SU-DHL-6 (cell line): ENCODE results near the gene RAB3B.
A peak's percentile ranks its signal among the peaks of the same experiment; 100 is the strongest.

Source experiments
- H2AFZ ChIP-seq: fragments of 200-600 bp; sonication (generic); 2 replicates; pipeline ENCODE4 v1.6.1; 2014; ENCODE audit warnings: low read depth, mild to moderate bottlenecking, moderate library complexity, mixed read lengths, antibody characterized with exemption, low read length; ENCODE audit not compliant: severe bottlenecking
- H3F3A ChIP-seq: fragments of 200-600 bp; shearing (Covaris generic); 2 replicates; pipeline ENCODE4 v1.6.0; 2016; ENCODE audit warnings: antibody characterized with exemption, mild to moderate bottlenecking; ENCODE audit not compliant: insufficient read depth
- H3K27ac ChIP-seq: fragments of 200-600 bp; sonication (generic); 2 replicates; pipeline ENCODE4 v1.5.1; 2016; ENCODE audit warnings: low read depth, mild to moderate bottlenecking, low read length, moderate library complexity, mixed read lengths
- H3K27me3 ChIP-seq: fragments of 200-600 bp; sonication (generic), shearing (Covaris generic); 2 replicates; pipeline ENCODE4 v1.6.0; 2014; ENCODE audit warnings: mild to moderate bottlenecking, low read length
- H3K36me3 ChIP-seq: fragments of 200-600 bp; sonication (generic); 2 replicates; pipeline ENCODE4 v1.6.1; 2014; ENCODE audit warnings: mild to moderate bottlenecking, low read length, mixed read lengths
- H3K4me2 ChIP-seq: fragments of 300-600, 200-600 bp; shearing (Covaris generic), sonication (generic); 2 replicates; pipeline ENCODE4 v1.6.0; 2014; ENCODE audit warnings: low read length, low read depth, mild to moderate bottlenecking; ENCODE audit not compliant: poor library complexity, severe bottlenecking
- H3K4me3 ChIP-seq: fragments of 200-600 bp; sonication (generic); 2 replicates; pipeline ENCODE4 v1.5.1; 2014; ENCODE audit warnings: antibody characterized with exemption, low read length, mild to moderate bottlenecking, mixed read lengths; ENCODE audit not compliant: insufficient read depth, poor library complexity, severe bottlenecking
- H3K79me2 ChIP-seq: fragments of 200-600 bp; sonication (generic); 2 replicates; pipeline ENCODE4 v1.6.1; 2014; ENCODE audit warnings: mild to moderate bottlenecking, low read length, moderate library complexity; ENCODE audit not compliant: insufficient read depth
- H3K9ac ChIP-seq: fragments of 200-600 bp; sonication (generic); 2 replicates; pipeline ENCODE4 v1.7.0; 2014; ENCODE audit warnings: mild to moderate bottlenecking, low read length
- H3K9me2 ChIP-seq: fragments of 200-600 bp; sonication (generic); replicated peaks from 2 replicates; pipeline ENCODE4 v1.6.1; 2014; ENCODE audit warnings: low read length; ENCODE audit not compliant: insufficient read depth
- H3K9me3 ChIP-seq: fragments of 200-600 bp; sonication (generic); 2 replicates; pipeline ENCODE4 v1.6.1; 2014; ENCODE audit warnings: low read length, mixed read lengths; ENCODE audit not compliant: insufficient read depth
- H4K20me1 ChIP-seq: fragments of 200-600 bp; sonication (generic); 2 replicates; pipeline ENCODE4 v1.6.1; 2014; ENCODE audit warnings: low read depth, mild to moderate bottlenecking, antibody characterized with exemption, low read length, moderate library complexity, mixed read lengths
- EZH2phosphoT487 ChIP-seq: fragments of 200-600 bp; sonication (generic), shearing (Covaris generic); conservative IDR thresholded peaks from 2 replicates; pipeline ENCODE4 v1.6.1; 2018; ENCODE audit warnings: mild to moderate bottlenecking, antibody characterized with exemption, low read length, moderate library complexity, mixed read lengths
- TF ChIP-seq, protein P1 (sequence below): fragments of 200-600 bp; sonication (generic); IDR thresholded peaks from one replicate; pipeline ENCODE4 v1.5.1; 2017; ENCODE audit warnings: antibody characterized with exemption, mild to moderate bottlenecking, low read length, moderate library complexity; ENCODE audit not compliant: insufficient read depth, poor library complexity, severe bottlenecking

RAB3B gene

DNA sequence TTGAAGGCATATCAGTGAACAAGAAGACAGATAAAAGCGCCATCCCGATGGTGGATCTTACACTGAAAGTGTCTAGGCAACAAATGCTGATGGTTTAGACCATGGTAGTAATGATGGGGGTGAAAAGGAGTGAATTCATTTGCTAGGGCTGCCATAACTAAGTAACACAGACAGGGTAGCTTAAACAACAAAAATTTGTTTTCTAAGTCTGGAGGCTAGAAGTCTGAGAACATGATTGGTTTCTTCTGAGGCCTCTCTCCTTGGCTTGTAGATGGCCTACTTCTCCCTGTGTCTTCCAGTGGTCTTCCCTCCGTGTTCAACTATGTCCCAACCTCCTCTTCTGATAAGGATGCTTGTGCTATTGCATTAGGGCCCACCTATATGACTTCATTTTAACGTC, 13.4 kb upstream of the RAB3B start:
- H3K36me3 ChIP-seq: no peaks in the 10 kb centered on the region
- H3K4me2 ChIP-seq: no peak overlapping the region
- H3K9me3 ChIP-seq: no peaks in the 10 kb centered on the region
- TF ChIP-seq, protein P1, sequence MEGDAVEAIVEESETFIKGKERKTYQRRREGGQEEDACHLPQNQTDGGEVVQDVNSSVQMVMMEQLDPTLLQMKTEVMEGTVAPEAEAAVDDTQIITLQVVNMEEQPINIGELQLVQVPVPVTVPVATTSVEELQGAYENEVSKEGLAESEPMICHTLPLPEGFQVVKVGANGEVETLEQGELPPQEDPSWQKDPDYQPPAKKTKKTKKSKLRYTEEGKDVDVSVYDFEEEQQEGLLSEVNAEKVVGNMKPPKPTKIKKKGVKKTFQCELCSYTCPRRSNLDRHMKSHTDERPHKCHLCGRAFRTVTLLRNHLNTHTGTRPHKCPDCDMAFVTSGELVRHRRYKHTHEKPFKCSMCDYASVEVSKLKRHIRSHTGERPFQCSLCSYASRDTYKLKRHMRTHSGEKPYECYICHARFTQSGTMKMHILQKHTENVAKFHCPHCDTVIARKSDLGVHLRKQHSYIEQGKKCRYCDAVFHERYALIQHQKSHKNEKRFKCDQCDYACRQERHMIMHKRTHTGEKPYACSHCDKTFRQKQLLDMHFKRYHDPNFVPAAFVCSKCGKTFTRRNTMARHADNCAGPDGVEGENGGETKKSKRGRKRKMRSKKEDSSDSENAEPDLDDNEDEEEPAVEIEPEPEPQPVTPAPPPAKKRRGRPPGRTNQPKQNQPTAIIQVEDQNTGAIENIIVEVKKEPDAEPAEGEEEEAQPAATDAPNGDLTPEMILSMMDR: no peak
- TF ChIP-seq EZH2phosphoT487: no peak
- H3K9me2 ChIP-seq: no peaks in the 10 kb centered on the region
- H3K9ac ChIP-seq: no peak overlapping the region
- no peaks in the 10 kb centered on the region for H3F3A ChIP-seq
- H3K79me2 ChIP-seq: no peaks in the 10 kb centered on the region
- H3K4me3 ChIP-seq: no peak overlapping the region
- H2AFZ ChIP-seq: no peak overlapping the region
- H4K20me1 ChIP-seq: no peaks in the 10 kb centered on the region
- no peak overlapping the region for H3K27ac ChIP-seq
- H3K27me3 ChIP-seq: no peaks in the 10 kb centered on the region

DNA sequence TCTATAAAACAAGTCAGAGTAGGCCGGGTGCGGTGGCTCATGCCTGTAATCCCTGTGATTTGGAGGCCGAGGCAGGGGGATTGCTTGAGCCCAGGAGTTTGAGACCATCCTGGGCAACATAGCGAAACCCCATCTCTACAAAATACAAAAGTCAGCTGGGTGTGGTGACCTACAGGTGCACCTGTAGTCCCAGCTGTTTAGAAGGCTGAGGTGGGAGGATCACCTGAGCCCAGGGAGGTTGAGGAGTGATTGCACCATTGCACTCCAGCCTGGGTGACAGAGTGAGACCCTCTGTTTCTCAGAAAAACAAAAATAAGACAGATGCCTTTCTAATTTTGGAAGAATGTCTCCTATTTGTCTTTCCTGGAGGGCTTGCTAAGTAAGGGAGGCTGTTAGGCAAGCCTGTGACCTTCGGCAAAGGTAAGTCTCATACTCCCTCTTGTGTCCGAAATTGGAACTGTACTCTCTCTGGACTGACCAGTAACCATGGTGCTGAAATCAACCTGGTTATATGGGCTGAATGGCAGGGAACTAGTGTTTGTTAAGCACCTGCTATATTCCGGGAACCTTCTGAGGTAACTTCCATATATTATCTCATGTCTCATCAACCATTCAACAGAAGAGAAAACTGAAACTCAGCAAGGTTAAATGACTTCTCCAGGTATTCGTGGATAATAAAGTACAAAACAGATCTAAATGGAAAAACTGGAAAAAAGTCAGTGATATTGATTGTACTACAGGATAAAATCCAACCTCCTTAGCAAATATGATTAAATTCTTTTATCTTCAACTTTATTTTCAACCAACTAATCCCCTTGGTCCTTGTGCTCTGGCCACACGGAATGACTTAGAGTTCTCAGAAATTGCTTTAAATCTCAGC, 11.8 kb upstream of the RAB3B start:
- no peak overlapping the region for H3K4me2 ChIP-seq
- no peaks in the 10 kb centered on the region for H3K36me3 ChIP-seq
- H3K9ac ChIP-seq: no peak overlapping the region
- no peaks in the 10 kb centered on the region for H3K79me2 ChIP-seq
- H2AFZ ChIP-seq: no peak overlapping the region
- H3K4me3 ChIP-seq: no peak overlapping the region
- no peaks in the 10 kb centered on the region for H4K20me1 ChIP-seq
- no peaks in the 10 kb centered on the region for H3K9me3 ChIP-seq
- H3F3A ChIP-seq: no peaks in the 10 kb centered on the region
- H3K9me2 ChIP-seq: no peaks in the 10 kb centered on the region
- no peak for TF ChIP-seq EZH2phosphoT487
- TF ChIP-seq, protein P1: peak; percentile 73
- H3K27ac ChIP-seq: no peak overlapping the region
- no peaks in the 10 kb centered on the region for H3K27me3 ChIP-seq

DNA sequence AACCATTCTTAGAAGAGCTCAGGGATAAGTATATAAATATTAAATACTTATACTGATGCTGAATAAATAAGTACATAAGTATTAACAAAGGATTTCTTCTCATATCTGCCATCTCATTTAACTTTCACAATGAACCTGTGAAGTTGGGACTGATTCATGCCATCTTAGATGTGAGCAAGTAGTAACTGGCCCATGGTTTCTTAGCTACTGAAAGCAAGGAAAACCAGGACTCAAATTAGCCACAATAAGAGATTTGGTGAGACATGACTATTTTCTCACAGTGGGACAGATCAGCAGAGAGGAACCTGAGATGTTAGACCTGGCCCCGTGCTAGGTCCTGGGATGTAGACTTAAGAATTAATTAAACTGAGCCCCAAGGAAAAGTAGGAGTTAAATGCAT, 8.2 kb upstream of the RAB3B start:
- H4K20me1 ChIP-seq: no peaks in the 10 kb centered on the region
- TF ChIP-seq, protein P1: no peak
- no peak for TF ChIP-seq EZH2phosphoT487
- H3K27ac ChIP-seq: no peak overlapping the region

More for the DNA sequence above, 8.2 kb upstream of the RAB3B start:
- Histone ChIP-seq H3K9me3 (no peaks in the 10 kb centered on the region), H3K4me2 (no peak overlapping the region), H3K36me3 (no peaks in the 10 kb centered on the region), H2AFZ (no peak overlapping the region), H3F3A (no peaks in the 10 kb centered on the region), H3K9me2 (no peaks in the 10 kb centered on the region), H3K4me3 (no peak overlapping the region), H3K79me2 (no peaks in the 10 kb centered on the region), H3K27me3 (no peaks in the 10 kb centered on the region), H3K9ac (no peak overlapping the region)
